ENCODE data around the gene CACNA1I. TPM values are rescaled to one million over a fixed set of nuclear protein-coding genes. Genes with fewer than 3 reads are reported as not detected.

Gene CACNA1I
- total and polyA plus RNA-seq, 2 of the 8 experiments (the other 6 are each of a cell fraction or from before 2014, with no cell fraction given), result 0.77 to 1.2 TPM

- TF ChIP-seq ATF2 (IDR thresholded peaks at IDR 0.05; ENCODE audit: low read length), result no peak
- TF ChIP-seq FOSL1 (IDR thresholded peaks at IDR 0.05; ENCODE audit: insufficient read depth, low read depth, low read length), result no peak
- TF ChIP-seq NANOG (IDR thresholded peaks at IDR 0.05; ENCODE audit: insufficient read depth, low read depth, low read length, poor library complexity, severe bottlenecking), result no peak
Measured at GRCh38 chr22:39734866-39735265, 164.3 kb downstream of the CACNA1I start (continued).
